Natural killer cell (primary cell): ENCODE measurements around the gene PADI2. TPM values are rescaled to one million over a fixed set of nuclear protein-coding genes. Genes with fewer than 3 reads are reported as not detected.

Source experiments
- ATAC-seq, 3 donors: fragments of 150-1000 bp in 2 of 3; fragments of 200-7000 bp in 1 of 3; cut with Tn5 transposase; 1 replicate in 1 of 3; 2 replicates in 2 of 3; pipeline ENCODE4 v1.10.0; 2021; ENCODE audit warnings: mild to moderate bottlenecking in 2 of 3, moderate library complexity in 2 of 3
- DNase-seq, 2 donors: peaks; one replicate each; pipeline versions ENCODE4 v3.0.0 to v3.0.0-alpha.2; 2013 to 2021; ENCODE audit warnings: mixed read lengths in 1 of 2
- H3K27ac ChIP-seq: one replicate; pipeline ENCODE4 v1.5.1; 2013; ENCODE audit warnings: mild to moderate bottlenecking, low read length
- H3K27me3 ChIP-seq: one replicate; pipeline ENCODE4 v1.6.1; 2013; ENCODE audit warnings: low read length; ENCODE audit not compliant: control insufficient read depth, insufficient read depth
- H3K36me3 ChIP-seq: one replicate; pipeline ENCODE4 v1.6.1; 2013; ENCODE audit warnings: low read length; ENCODE audit not compliant: control insufficient read depth, insufficient read depth
- H3K4me1 ChIP-seq: one replicate; pipeline ENCODE4 v1.6.1; 2013; ENCODE audit warnings: low read length; ENCODE audit not compliant: control insufficient read depth, insufficient read depth
- H3K4me3 ChIP-seq: one replicate; pipeline ENCODE4 v1.5.1; 2013; ENCODE audit warnings: low read length
- H3K9me3 ChIP-seq: one replicate; pipeline ENCODE4 v1.6.1; 2013; ENCODE audit warnings: low read length; ENCODE audit not compliant: control insufficient read depth, insufficient read depth
- H3K27ac Mint-ChIP-seq, 2 donors: one replicate each; pipeline ENCODE4 v1.8.0; 2022; ENCODE audit warnings: mild to moderate bottlenecking in 2 of 2, mixed read lengths in 2 of 2, moderate library complexity in 1 of 2
- H3K27me3 Mint-ChIP-seq, 2 donors: one replicate each; pipeline ENCODE4 v1.8.0; 2022; ENCODE audit warnings: low read depth in 2 of 2, mixed read lengths in 2 of 2
- H3K36me3 Mint-ChIP-seq: one replicate; pipeline ENCODE4 v1.8.0; 2022; ENCODE audit warnings: mixed read lengths
- H3K4me1 Mint-ChIP-seq, 2 donors: one replicate each; pipeline ENCODE4 v1.8.0; 2022; ENCODE audit warnings: mixed read lengths in 2 of 2
- H3K4me3 Mint-ChIP-seq: one replicate; pipeline ENCODE4 v1.8.0; 2022; ENCODE audit warnings: mild to moderate bottlenecking, moderate library complexity, mixed read lengths
- H3K9me3 Mint-ChIP-seq, 2 donors: one replicate each; pipeline ENCODE4 v1.8.0; 2022; ENCODE audit warnings: mixed read lengths in 2 of 2
- CTCF ChIP-seq: fragments of 200-600 bp; IDR thresholded peaks from one replicate; pipeline ENCODE4 v1.8.0; 2022; ENCODE audit warnings: antibody characterized with exemption
- WGBS: methylation state at CpG from one replicate; pipeline ENCODE4 v1.1.7; 2013; ENCODE audit warnings: missing lambda C conversion rate; ENCODE audit not compliant: insufficient coverage; 5-methylcytosine and 5-hydroxymethylcytosine counted together
- intact Hi-C: fragments of 100-400 bp; cut with micrococcal nuclease; formaldehyde crosslinking; loops from one replicate; pipeline ENCODE4 v1.14.2; 2022
- total RNA-seq, 4 donors: library from RNA; stranded (reverse); fragments of 120-200 nt in 1 of 4; gene quantifications; one replicate each; pipeline versions ENCODE4 v1.2.3 to v1.2.4, GENCODE V29; 2013 to 2022

Gene PADI2
- total RNA-seq, 3 donors from 2014 or later (not counting 1 experiment from before 2014, with no cell fraction given) = 0.56 to 2.5 (median 0.88) TPM

DNA sequence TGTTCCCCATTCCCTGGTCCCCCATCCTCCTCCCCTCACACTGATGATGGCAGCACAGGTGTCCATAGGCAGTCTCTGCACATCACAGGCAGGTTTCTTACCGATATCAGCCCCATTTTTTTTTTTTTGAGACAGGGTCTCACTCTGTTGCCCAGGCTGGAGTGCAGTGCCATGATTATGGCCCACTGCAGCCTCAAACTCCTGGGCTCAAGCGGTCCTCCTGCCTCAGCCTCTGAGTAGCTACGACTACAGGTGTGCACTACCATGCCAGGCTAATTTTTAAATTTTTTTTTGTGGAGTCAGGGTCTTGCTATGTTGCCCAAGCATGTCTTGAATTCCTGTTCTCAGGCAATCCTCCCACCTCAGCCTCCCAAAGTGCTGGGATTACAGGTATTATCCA, 36.5 kb downstream of the PADI2 start:
- H3K4me3 ChIP-seq = no peak overlapping the region
- ATAC-seq = no peak
- H3K36me3 Mint-ChIP-seq = no peaks in the 10 kb centered on the region
- peaks cover 0 to 5% of the 10 kb centered on the region in 2 donors for H3K4me1 Mint-ChIP-seq
- H3K4me1 ChIP-seq = no peaks in the 10 kb centered on the region
- no peaks in the 10 kb centered on the region for H3K9me3 ChIP-seq
- H3K27me3 Mint-ChIP-seq = peaks cover 0 to 4% of the 10 kb centered on the region in 2 donors
- H3K9me3 Mint-ChIP-seq = no peaks in the 10 kb centered on the region
- no peaks in the 10 kb centered on the region for H3K27me3 ChIP-seq
- H3K27ac ChIP-seq = no peak overlapping the region
- no peak for DNase-seq
- no peaks in the 10 kb centered on the region for H3K36me3 ChIP-seq
- intact Hi-C loops = no loop called here
- no peak overlapping the region for H3K27ac Mint-ChIP-seq
- no peak for TF ChIP-seq CTCF
- no peak overlapping the region for H3K4me3 Mint-ChIP-seq
- 88% methylated on average over 3 of the region's 3 CpGs for WGBS

DNA sequence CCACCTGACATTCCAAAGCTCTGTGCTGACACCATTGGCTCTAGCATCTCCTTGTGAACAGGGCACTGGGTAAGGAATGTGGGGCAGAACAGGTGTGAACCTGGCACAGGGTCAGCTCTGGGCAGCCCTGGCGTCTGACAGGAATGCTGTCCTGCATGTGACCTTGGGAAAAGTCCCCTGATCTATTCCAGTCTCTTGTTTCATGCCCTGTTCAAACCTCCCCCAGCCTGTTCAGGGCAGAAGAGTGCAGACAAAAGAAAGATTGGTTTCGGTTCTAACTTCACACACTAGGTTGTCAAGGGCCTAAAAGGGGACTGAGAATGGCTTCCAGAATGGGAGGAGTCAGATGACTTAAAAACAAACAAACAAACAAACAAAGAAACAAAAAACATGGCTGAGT, 37.8 kb downstream of the PADI2 start:
- Histone ChIP-seq H3K4me1 (no peaks in the 10 kb centered on the region), H3K27me3 (no peaks in the 10 kb centered on the region), H3K4me3 (no peak overlapping the region), H3K9me3 (no peaks in the 10 kb centered on the region), H3K36me3 (no peaks in the 10 kb centered on the region), H3K27ac (no peak overlapping the region)
- peaks cover 0 to 2% of the 10 kb centered on the region in 2 donors for H3K27me3 Mint-ChIP-seq
- no peak overlapping the region for H3K27ac Mint-ChIP-seq
- DNase-seq (no peak), ATAC-seq (no peak)
- H3K4me1 Mint-ChIP-seq = peaks cover 0 to 5% of the 10 kb centered on the region in 2 donors
- WGBS = 70% methylated on average over 2 of the region's 2 CpGs
- TF ChIP-seq CTCF = no peak
- intact Hi-C loops = no loop called here
- no peaks in the 10 kb centered on the region for H3K9me3 Mint-ChIP-seq
- no peaks in the 10 kb centered on the region for H3K36me3 Mint-ChIP-seq
- H3K4me3 Mint-ChIP-seq = no peak overlapping the region

DNA sequence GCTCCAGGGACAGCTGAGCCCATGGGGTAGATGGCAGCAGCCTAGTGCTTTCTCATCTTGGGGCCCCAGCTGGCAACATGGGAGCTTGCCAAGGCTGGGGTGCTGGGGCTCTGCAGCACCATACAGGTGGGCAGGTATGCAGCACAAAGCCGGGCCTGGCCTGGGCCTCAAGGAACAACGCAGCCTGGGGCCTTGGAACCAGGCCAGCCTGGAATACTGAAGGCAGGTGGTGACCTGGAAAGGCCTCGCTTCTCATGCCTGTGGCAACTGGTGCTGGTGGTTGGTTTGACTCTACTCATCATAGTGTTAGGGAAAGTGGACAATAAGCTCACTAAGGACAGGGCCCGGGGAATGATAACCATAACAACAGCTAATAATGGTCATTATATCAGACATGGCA, 38.4 kb downstream of the PADI2 start:
- no peak overlapping the region for H3K27ac ChIP-seq
- no peak for ATAC-seq
- H3K4me1 Mint-ChIP-seq = peaks cover 0 to 5% of the 10 kb centered on the region in 2 donors

More for the DNA sequence above, 38.4 kb downstream of the PADI2 start:
- Histone ChIP-seq H3K4me1 (no peaks in the 10 kb centered on the region), H3K27me3 (no peaks in the 10 kb centered on the region), H3K36me3 (no peaks in the 10 kb centered on the region), H3K9me3 (no peaks in the 10 kb centered on the region), H3K4me3 (no peak overlapping the region)
- H3K4me3 Mint-ChIP-seq = no peak overlapping the region
- H3K36me3 Mint-ChIP-seq = no peaks in the 10 kb centered on the region
- H3K27ac Mint-ChIP-seq = no peak overlapping the region
- no peak for DNase-seq
- 72% methylated on average over 4 of the region's 4 CpGs for WGBS
- no peak for TF ChIP-seq CTCF
- H3K27me3 Mint-ChIP-seq = peaks cover 0 to 2% of the 10 kb centered on the region in 2 donors
- intact Hi-C loops = no loop called here
- no peaks in the 10 kb centered on the region for H3K9me3 Mint-ChIP-seq
